WI38 (cell line): ENCODE data around the gene IL1RAPL1.

Experiments
- H3K4me3 ChIP-seq: 2 replicates; pipeline ENCODE4 v1.5.1; 2011; ENCODE audit warnings: low read depth, mild to moderate bottlenecking, control low read depth, low read length
- TF ChIP-seq, protein P1 (sequence below): IDR thresholded peaks from 2 replicates; pipeline ENCODE4 v1.5.1; 2012; ENCODE audit warnings: low read depth, mild to moderate bottlenecking, control low read depth, low read length

Gene IL1RAPL1

DNA sequence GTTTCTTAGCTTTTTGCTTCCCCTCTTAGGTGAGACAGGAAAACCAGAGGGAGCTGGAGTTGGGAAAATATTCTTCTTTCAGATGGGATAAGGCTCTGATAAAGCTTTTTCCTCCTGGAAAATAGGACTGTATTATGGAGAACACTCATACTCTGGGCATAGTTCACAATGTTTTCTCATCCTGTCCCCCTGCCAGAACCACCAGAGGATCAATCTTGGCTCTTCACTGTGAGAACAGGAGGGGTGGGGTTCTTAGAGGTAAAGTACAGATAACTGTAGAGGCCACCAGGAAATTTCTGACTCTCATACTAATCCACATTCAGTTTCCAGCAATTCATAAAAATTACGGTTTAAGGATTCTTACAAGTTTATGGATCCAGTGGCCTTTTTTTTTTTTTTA is 966.3 kb downstream of the IL1RAPL1 start:
- no peak overlapping the region for H3K4me3 ChIP-seq
- TF ChIP-seq, protein P1, sequence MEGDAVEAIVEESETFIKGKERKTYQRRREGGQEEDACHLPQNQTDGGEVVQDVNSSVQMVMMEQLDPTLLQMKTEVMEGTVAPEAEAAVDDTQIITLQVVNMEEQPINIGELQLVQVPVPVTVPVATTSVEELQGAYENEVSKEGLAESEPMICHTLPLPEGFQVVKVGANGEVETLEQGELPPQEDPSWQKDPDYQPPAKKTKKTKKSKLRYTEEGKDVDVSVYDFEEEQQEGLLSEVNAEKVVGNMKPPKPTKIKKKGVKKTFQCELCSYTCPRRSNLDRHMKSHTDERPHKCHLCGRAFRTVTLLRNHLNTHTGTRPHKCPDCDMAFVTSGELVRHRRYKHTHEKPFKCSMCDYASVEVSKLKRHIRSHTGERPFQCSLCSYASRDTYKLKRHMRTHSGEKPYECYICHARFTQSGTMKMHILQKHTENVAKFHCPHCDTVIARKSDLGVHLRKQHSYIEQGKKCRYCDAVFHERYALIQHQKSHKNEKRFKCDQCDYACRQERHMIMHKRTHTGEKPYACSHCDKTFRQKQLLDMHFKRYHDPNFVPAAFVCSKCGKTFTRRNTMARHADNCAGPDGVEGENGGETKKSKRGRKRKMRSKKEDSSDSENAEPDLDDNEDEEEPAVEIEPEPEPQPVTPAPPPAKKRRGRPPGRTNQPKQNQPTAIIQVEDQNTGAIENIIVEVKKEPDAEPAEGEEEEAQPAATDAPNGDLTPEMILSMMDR, result no peak

DNA sequence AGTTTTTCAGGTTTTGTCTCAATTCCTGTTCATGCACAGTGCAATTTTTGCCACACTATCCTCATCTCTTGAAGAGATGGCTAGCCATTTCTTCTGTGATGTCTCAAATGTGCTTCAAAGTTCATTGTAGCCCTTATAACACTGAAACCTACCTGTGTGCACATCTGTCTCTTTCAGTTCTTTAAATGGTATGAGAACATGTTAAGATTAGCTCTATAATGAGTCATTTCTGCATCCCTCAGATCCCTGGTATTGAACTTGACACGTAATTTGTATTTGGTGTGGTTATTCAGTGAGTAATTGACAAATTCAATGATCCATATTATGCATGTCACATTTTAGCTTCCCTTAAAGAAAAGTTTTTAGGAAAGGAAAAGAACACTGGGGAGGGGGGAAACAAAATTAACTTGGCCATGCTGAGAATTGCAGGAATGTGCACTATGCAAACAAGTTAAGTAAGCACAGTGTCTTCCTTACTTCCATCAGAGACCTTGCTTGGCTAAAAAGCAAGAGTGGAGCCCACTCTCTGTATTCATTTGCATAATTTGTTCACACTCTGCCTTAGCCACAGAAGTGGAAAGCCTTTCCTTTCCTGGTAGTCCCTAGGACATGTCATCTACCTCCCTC is 968.3 kb downstream of the IL1RAPL1 start:
- TF ChIP-seq, protein P1, result no peak
- H3K4me3 ChIP-seq, result no peak overlapping the region

DNA sequence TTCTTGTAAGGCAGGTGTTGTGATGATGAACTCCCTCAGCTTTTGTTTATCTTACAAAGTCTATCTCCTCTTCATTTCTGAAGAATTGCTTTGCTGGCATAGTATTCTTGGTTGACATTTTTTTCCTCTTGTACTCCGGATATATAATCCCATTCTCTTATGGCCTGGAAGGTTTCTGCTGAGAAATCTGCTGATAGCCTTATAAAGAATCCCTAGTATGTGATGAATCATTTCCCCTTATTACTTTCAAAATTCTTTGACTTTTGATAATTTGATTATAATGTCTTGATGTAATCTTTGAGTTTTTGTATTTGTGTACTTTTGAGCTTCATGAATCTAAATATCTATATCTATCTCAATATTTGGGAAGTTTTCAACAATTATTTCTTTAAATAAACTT is 972.8 kb downstream of the IL1RAPL1 start:
- TF ChIP-seq, protein P1, result no peak
- no peak overlapping the region for H3K4me3 ChIP-seq

DNA sequence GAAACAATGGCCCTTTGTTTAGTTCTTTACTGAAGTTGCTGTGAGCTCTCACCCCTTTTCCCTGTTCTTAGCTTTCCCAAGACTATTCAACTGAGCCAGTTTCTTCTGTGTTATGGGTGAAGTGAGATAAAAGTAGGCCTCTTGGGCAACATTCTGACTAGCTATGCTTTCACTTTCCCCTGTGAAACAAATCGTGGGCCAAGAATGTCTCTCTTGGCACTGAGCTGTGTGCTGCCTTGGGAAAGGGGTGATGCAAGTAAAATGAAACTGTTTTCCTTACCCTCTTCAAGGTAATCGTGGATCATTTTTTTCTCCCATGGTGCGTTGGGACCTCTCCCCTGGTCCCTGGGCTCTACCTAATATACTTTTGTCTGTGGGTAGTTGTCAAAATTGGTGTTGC is 974.2 kb downstream of the IL1RAPL1 start:
- TF ChIP-seq, protein P1, result no peak
- H3K4me3 ChIP-seq, result no peak overlapping the region

DNA sequence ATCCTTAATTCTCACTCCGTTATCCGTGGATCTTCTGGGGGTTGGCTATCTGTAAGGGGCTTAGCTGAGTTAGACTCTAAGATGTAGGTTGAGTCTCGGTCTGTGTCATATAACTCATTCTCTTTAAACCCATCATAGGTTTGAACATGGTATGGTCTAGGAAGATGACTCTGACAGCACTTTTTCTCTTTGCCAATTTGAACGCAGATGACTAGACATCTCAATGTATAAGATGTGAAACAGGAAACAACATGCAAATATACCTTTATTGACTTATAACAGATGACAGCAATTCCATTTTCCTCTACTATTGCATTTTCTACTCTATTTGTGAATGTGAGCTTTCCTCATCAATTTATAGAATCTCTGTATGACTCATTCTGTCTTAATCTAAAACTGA is 993.3 kb downstream of the IL1RAPL1 start:
- TF ChIP-seq, protein P1, result no peak
- no peak overlapping the region for H3K4me3 ChIP-seq

DNA sequence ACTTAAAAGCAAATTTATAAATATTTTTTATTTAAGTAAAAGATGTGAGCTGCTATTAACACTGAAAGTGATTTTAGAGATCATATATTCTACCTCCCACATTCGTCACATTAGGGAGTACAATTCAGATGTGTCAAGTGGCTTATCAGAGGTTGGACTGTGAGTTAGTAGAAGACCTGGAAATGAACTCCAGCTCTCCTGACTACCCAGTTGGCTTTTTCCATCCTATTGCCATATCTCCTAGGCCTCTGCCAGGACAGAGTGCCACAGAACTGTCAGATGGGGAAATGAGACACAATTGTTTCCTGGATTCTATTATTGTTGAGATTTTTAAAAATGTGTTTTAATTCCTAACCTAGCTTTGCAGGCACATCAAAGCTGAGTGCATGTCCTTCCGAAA is 994.0 kb downstream of the IL1RAPL1 start:
- TF ChIP-seq, protein P1, result no peak
- no peak overlapping the region for H3K4me3 ChIP-seq

DNA sequence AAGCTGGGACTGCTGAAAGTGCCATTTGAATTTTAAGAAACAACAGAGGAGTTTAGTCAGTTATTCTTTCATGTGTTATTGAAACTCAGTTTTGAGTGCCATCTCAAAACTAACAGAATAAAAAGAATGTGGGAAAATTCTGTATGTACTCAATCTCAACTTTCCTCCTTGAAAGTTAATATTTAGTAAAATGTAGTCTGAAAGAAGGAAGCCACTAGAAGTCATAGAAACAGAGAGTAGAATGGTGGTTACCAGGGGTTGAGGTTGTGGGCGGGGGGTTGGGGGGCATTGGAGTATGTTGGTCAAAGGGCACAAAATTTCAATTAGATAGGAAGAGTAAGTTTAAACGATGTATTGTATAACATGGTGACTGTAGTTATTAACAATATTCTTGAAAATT is 999.9 kb downstream of the IL1RAPL1 start:
- TF ChIP-seq, protein P1, result no peak
- no peak overlapping the region for H3K4me3 ChIP-seq
